ENCODE measurements around the gene DNAI2.

- TF ChIP-seq CTCF (IDR thresholded peaks at IDR 0.05) (no peak), POLR2A (IDR thresholded peaks at IDR 0.05) (no peak)
Observed at GRCh38 chr17:74354123-74354522, 80.1 kb downstream of the DNAI2 start.

All from uterus (tissue), 2 donors.